Common myeloid progenitor, CD34-positive (primary cell): ENCODE measurements around the gene UBE2Q1.

ENCODE experiments used
- CTCF ChIA-PET: fragments of 350-600 bp; sonication (Branson Sonifier 250); formaldehyde crosslinking; loops from one replicate; lab custom pipeline; 2021; ENCODE audit warnings: antibody characterized with exemption; lab: Charles Lee
- POLR2A ChIA-PET: fragments of 350-600 bp; sonication (Branson Sonifier 250); formaldehyde crosslinking; loops from one replicate; lab custom pipeline; 2021; ENCODE audit warnings: antibody characterized with exemption; lab: Charles Lee
- DNase-seq, 3 donors: peaks; one replicate each; pipeline versions ENCODE4 v3.0.0 to v3.0.0-alpha.2; 2013
- H3K27ac ChIP-seq, 2 experiments: 1 replicate in 1 of 2; 2 replicates in 1 of 2; pipeline ENCODE4 v1.7.0; 2013; ENCODE audit warnings: inconsistent platforms in 2 of 2, low read length in 2 of 2, mild to moderate bottlenecking in 2 of 2, low read depth in 1 of 2, moderate library complexity in 1 of 2; ENCODE audit not compliant: severe bottlenecking in 2 of 2, insufficient read depth in 1 of 2, poor library complexity in 1 of 2
- H3K27me3 ChIP-seq, 5 experiments: replicated peaks in 2 of 5; 1 replicate in 3 of 5; 2 replicates in 2 of 5; pipeline versions ENCODE4 v1.6.1 to v1.7.0; 2013; ENCODE audit warnings: low read length in 4 of 5, mild to moderate bottlenecking in 2 of 5, moderate library complexity in 2 of 5, inconsistent platforms in 1 of 5; ENCODE audit not compliant: insufficient read depth in 5 of 5, control insufficient read depth in 4 of 5
- H3K36me3 ChIP-seq, 4 experiments: 1 replicate in 2 of 4; 2 replicates in 2 of 4; pipeline versions ENCODE4 v1.6.1 to v1.7.0; 2013; ENCODE audit warnings: low read length in 3 of 4, control low read depth in 1 of 4, mild to moderate bottlenecking in 1 of 4; ENCODE audit not compliant: control insufficient read depth in 4 of 4, insufficient read depth in 4 of 4
- H3K4me1 ChIP-seq, 4 experiments: 1 replicate in 3 of 4; 2 replicates in 1 of 4; pipeline versions ENCODE4 v1.6.1 to v1.7.1; 2013; ENCODE audit warnings: low read length in 3 of 4, mild to moderate bottlenecking in 3 of 4, control low read depth in 1 of 4, inconsistent platforms in 1 of 4, moderate library complexity in 1 of 4; ENCODE audit not compliant: control insufficient read depth in 4 of 4, insufficient read depth in 4 of 4; ENCODE audit errors: control extremely low read depth in 1 of 4
- H3K4me3 ChIP-seq, 7 experiments: 1 replicate in 4 of 7; 2 replicates in 3 of 7; pipeline versions ENCODE4 v1.5.1 to v1.7.0; 2013; ENCODE audit warnings: mild to moderate bottlenecking in 7 of 7, low read length in 6 of 7, moderate library complexity in 6 of 7, inconsistent platforms in 2 of 7, low read depth in 2 of 7, control low read depth in 1 of 7; ENCODE audit not compliant: insufficient read depth in 4 of 7, control insufficient read depth in 1 of 7; ENCODE audit errors: extremely low read depth in 1 of 7
- H3K9me3 ChIP-seq, 5 experiments: 1 replicate in 4 of 5; 2 replicates in 1 of 5; pipeline versions ENCODE4 v1.6.1 to v1.7.1; 2013; ENCODE audit warnings: low read length in 4 of 5, mild to moderate bottlenecking in 2 of 5, inconsistent platforms in 1 of 5, low read depth in 1 of 5, moderate library complexity in 1 of 5; ENCODE audit not compliant: control insufficient read depth in 4 of 5, insufficient read depth in 2 of 5; ENCODE audit errors: control extremely low read depth in 1 of 5
- WGBS: methylation state at CpG from one replicate; pipeline ENCODE4 v1.1.5; 2013; ENCODE audit not compliant: insufficient coverage; 5-methylcytosine and 5-hydroxymethylcytosine counted together

UBE2Q1 gene

DNA sequence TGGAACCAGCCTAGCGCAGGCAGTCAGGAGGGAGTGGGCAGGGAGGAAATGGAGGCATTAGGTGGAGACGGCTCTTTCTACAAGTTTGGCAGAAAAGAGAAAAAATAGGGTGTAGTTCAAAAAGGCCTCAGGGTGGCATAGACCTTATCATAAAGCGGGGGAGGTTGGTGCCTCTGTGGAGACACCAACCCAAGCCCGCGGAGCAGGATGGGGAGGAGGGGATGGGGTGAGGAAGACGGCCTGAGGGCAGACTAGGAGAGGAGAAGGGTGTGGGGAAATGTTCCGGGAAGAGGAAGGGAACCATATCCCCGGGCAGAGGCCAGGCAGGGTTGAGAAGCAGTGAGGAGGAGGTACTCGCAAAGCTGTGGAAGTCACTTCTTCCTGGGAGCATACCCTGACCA lies 38.9 kb downstream of the UBE2Q1 start:
- Histone ChIP-seq H3K9me3 (no peaks in the 10 kb centered on the region), H3K4me1 (no peaks in the 10 kb centered on the region), H3K27ac (no peak overlapping the region), H3K36me3 (no peaks in the 10 kb centered on the region), H3K4me3 (no peak overlapping the region), H3K27me3 (no peaks in the 10 kb centered on the region)
- CTCF ChIA-PET, result no interaction called here
- 85% methylated on average over 6 of the region's 9 CpGs for WGBS
- POLR2A ChIA-PET, result no interaction called here
- DNase-seq, result no peak

DNA sequence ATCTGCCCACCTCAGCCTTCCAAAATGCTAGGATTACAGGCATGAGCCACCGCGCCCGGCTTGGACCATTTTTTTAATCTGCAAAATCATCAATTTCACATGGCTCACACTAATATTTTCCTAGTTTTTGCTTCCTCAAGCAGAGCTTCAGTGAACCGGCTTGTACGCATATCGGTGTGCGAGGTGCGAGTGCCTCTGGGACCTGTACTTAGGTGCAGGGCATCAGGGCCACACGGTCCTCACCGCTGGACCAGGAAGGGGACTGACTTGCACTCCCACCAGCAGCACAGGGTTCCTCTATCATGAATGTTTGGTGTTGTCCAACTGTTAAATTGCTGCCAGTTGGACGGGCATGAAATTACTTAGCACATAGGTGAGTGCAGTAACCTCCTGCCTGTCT lies 40.8 kb downstream of the UBE2Q1 start:
- Histone ChIP-seq H3K9me3 (no peaks in the 10 kb centered on the region), H3K27ac (no peak overlapping the region), H3K36me3 (no peaks in the 10 kb centered on the region), H3K27me3 (no peaks in the 10 kb centered on the region), H3K4me1 (no peaks in the 10 kb centered on the region), H3K4me3 (no peak overlapping the region)
- ChIA-PET POLR2A (no interaction called here), CTCF (interaction anchor here (1.1 to 2.2 kb wide), 2 partner anchors 21 to 29 kb away, joined by 5 to 9 read pairs; no protein-coding TSS in a partner anchor)
- WGBS, result 98% methylated on average over 11 of the region's 11 CpGs
- DNase-seq, result no peak

DNA sequence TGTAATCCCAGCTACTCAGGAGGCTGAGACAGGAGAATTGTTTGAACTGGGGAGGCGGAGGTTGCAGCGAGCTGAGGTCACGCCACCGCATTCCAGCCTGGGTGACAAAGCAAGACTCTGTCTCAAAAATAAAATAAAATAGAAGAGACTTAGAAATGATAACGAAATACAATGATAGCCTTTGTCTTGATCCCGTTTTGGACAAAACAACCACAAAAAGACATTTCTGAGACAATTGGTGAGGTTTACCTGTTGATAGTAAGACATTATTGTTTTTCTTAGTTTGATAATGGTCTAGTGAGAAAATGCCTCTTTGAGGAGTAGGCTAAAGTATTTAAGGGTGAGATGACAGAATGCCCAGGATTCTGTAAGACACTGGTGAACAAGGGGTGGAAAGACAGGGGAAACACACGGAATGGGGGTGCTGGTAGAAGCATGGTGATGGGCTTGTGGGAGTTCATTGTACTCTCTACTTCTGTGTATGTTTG lies 44.4 kb downstream of the UBE2Q1 start:
- H3K27me3 ChIP-seq, result no peaks in the 10 kb centered on the region
- no peak overlapping the region for H3K27ac ChIP-seq
- no peaks in the 10 kb centered on the region for H3K4me1 ChIP-seq
- no peaks in the 10 kb centered on the region for H3K36me3 ChIP-seq
- H3K9me3 ChIP-seq, result no peaks in the 10 kb centered on the region
- no peak for DNase-seq
- ChIA-PET POLR2A (no interaction called here), CTCF (interaction anchor here (1.0 kb wide), 1 partner anchor 9 kb away, joined by 4 read pairs; no protein-coding TSS in a partner anchor)
- H3K4me3 ChIP-seq, result no peak overlapping the region
- WGBS, result 98% methylated on average over 6 of the region's 7 CpGs

DNA sequence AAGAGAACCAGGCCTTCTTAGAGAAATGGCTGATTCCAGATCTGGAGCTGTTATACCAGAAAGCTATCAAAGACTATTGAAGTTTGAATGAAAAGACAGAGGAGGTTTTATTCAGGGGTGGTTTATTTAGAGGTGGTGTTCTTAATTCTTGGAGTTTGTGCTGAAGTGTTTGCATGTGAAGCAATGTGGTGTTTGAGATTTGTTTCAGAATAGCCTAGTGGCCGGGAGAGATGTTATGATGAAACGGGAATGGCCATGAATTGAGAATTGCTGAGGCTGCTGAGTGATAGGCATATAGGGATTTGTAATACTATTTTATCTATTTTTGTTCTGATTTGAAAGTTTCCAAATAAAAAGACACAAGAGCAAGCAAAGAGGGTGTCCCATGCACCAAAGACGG lies 45.7 kb downstream of the UBE2Q1 start:
- no peaks in the 10 kb centered on the region for H3K36me3 ChIP-seq
- no peak overlapping the region for H3K27ac ChIP-seq
- H3K4me1 ChIP-seq, result no peaks in the 10 kb centered on the region
- H3K9me3 ChIP-seq, result no peaks in the 10 kb centered on the region
- DNase-seq, result no peak
- ChIA-PET POLR2A (no interaction called here), CTCF (interaction anchor here (1.2 kb wide), 1 partner anchor 32 kb away, joined by 3 read pairs; no protein-coding TSS in a partner anchor)
- peaks cover 0 to 2% (median 0%) of the 10 kb centered on the region in 5 experiments for H3K27me3 ChIP-seq
- 100% methylated on average over 1 of the region's 3 CpGs for WGBS
- H3K4me3 ChIP-seq, result no peak overlapping the region

DNA sequence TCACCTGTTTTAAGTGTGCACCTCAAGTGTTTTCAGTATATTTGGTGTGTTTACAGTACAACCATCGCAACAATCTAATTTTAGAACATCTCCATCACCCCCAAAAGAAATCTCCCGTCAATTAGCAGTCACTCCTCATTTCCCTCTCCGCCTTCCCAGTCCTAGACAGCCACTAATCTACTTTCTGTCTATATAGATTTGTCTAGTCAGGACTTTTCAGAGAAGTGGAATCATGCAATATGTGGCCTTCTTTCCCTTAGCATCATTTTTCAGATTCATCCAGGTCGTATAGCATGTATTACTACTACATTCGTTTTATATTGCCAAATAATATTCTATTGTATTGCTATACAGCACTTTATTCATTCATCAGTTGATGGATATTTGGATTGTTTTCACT lies 54.6 kb downstream of the UBE2Q1 start:
- H3K27ac ChIP-seq, result no peak overlapping the region
- no peak overlapping the region for H3K4me3 ChIP-seq
- peaks cover 9 to 50% (median 24%) of the 10 kb centered on the region in 5 experiments for H3K27me3 ChIP-seq
- 100% methylated on average over 2 of the region's 5 CpGs for WGBS
- H3K9me3 ChIP-seq, result peaks cover 0 to 7% (median 2%) of the 10 kb centered on the region in 5 experiments
- peaks cover 0 to 17% (median 10%) of the 10 kb centered on the region in 4 experiments for H3K4me1 ChIP-seq
- no peaks in the 10 kb centered on the region for H3K36me3 ChIP-seq
- CTCF ChIA-PET, result interaction anchor here (1.5 kb wide), 1 partner anchor 74 kb away, joined by 4 read pairs; no protein-coding TSS in a partner anchor
- DNase-seq, result no peak
- POLR2A ChIA-PET, result no interaction called here

DNA sequence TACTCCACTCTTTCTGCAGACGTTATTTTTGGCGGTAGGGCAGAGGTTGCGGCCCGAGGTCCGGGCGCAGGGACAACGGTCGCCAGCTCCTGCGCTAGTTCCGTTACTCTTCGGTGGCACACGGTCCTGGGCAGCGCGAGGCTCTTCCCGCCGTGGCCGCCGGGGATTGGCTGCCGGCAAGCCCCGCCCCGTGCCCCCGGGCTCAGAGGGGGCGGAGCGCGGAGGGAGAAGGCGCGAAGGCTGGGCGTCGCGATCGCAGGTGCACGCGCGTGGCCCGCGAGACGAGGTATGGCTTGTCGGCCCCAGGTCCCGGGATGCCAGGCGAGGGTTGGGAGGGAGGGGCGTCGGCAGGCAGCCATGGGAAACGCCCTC lies 55.7 kb downstream of the UBE2Q1 start:
- Histone ChIP-seq H3K36me3 (no peaks in the 10 kb centered on the region), H3K4me3 (peak overlapping the region in 4 of 7 experiments; percentile 32 to 63 (median 59)), H3K9me3 (peaks cover 0 to 7% (median 2%) of the 10 kb centered on the region in 5 experiments), H3K4me1 (peaks cover 0 to 18% (median 10%) of the 10 kb centered on the region in 4 experiments), H3K27me3 (peaks cover 9 to 50% (median 24%) of the 10 kb centered on the region in 5 experiments), H3K27ac (no peak overlapping the region)
- DNase-seq, result no peak
- CTCF ChIA-PET, result interaction anchor here (1.5 kb wide), 1 partner anchor 73 kb away, joined by 4 read pairs; no protein-coding TSS in a partner anchor
- POLR2A ChIA-PET, result no interaction called here
- 17% methylated on average over 36 of the region's 43 CpGs for WGBS

DNA sequence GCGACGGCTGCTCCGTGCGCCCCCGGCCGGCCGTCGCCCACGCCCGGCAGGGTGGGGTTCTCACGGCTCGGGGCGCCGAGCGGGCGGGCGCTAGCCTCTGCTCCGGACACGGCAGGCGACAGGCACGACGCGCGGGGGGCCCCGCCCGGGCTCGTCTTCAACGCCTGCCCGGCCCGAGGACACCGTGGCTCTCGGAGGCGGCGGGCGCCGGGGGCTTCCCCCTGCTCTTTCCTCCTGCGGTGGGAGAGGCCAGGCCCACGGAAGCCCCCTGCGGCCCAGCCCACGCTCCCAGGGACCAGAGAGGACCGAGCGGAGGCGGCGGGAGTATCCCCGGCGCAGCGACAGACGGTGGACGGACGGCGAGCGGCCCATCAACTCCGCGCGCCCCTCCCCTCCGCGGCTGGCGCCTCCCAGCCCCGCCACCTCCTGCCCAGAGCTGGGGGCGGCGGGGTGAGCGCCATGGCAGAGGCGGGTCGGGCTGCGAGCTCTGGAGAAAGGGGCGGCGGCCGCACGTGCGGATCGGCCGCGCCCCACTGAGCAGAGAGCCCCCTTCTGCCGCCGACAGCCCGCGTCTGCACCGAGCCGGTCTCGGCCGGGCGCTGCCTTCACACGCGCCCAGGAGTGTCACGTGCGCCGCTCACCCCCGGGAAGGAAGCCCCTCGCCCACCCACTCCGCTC lies 56.3 kb downstream of the UBE2Q1 start, which contains the start of the genes SHE and TDRD10:
Gene SHE (minus strand): TSS at position 347 of the 678 bp plus-strand sequence. CDS start 386 bp downstream, outside the sequence.
Gene TDRD10 (plus strand): TSS at position 154 of the 678 bp plus-strand sequence. CDS start 4,685 bp downstream, outside the sequence.
- H3K27ac ChIP-seq, result no peak within 1 kb of the TSS
- POLR2A ChIA-PET, result no interaction called here
- peak in 2 of 3 donors; percentile 54 to 69 for DNase-seq
- peaks cover 0 to 22% (median 13%) of the 10 kb centered on the region in 4 experiments for H3K4me1 ChIP-seq
- WGBS, result 1% methylated on average over 87 of the region's 90 CpGs
- H3K27me3 ChIP-seq, result peaks cover 9 to 50% (median 24%) of the 10 kb centered on the region in 5 experiments
- H3K36me3 ChIP-seq, result no peaks in the 10 kb centered on the region
- H3K4me3 ChIP-seq, result peak within 1 kb of the TSS in 6 of 7 experiments; percentile 10 to 63 (median 44)
- H3K9me3 ChIP-seq, result peaks cover 0 to 7% (median 2%) of the 10 kb centered on the region in 5 experiments
- CTCF ChIA-PET, result interaction anchor here (1.5 kb wide), 1 partner anchor 72 kb away, joined by 4 read pairs; no protein-coding TSS in a partner anchor
